ENCODE measurements around the gene DHX32. TPM values are rescaled to one million over a fixed set of nuclear protein-coding genes. Genes with fewer than 3 reads are reported as not detected.
A peak's percentile ranks its signal among the peaks of the same experiment; 100 is the strongest.
"Not testable (repeated sequence)": the region's sequence is repeated elsewhere in the genome, so short reads cannot be mapped to it uniquely, and the experiment has no call there.

The DHX32 gene
- total RNA-seq, 2 donors from 2014 or later, result 25.2 to 35.6 TPM

DNA sequence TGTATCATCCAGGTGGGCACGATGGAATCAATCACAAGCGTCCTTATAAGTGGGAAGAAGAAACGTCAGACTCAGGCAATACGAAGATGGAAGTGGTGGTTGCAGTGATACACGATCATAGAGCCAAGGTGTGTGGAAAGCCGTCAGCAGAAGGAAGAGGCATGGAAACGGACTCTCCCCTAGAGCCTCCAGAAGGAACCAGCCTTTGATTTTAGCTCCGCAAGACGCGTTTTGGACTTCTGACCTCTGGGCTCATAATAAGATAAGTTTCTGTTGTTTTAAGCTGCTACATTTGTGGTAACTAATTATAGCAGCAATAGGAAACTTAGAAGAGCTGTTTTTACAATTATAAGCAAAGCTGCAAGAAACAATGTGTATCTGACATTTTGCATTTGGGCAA, 30.1 kb upstream of the DHX32 start:
- intact Hi-C loops (cut with DNase I), result no loop called here
- TF ChIP-seq, protein P1, sequence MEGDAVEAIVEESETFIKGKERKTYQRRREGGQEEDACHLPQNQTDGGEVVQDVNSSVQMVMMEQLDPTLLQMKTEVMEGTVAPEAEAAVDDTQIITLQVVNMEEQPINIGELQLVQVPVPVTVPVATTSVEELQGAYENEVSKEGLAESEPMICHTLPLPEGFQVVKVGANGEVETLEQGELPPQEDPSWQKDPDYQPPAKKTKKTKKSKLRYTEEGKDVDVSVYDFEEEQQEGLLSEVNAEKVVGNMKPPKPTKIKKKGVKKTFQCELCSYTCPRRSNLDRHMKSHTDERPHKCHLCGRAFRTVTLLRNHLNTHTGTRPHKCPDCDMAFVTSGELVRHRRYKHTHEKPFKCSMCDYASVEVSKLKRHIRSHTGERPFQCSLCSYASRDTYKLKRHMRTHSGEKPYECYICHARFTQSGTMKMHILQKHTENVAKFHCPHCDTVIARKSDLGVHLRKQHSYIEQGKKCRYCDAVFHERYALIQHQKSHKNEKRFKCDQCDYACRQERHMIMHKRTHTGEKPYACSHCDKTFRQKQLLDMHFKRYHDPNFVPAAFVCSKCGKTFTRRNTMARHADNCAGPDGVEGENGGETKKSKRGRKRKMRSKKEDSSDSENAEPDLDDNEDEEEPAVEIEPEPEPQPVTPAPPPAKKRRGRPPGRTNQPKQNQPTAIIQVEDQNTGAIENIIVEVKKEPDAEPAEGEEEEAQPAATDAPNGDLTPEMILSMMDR (IDR thresholded peaks at IDR 0.05), result no peak
- TF ChIP-seq POLR2A (IDR thresholded peaks at IDR 0.05), result no peak
- H3K9me3 ChIP-seq, result no peaks in the 10 kb centered on the region
- WGBS, 2 donors, result 35 to 43% methylated on average over 10 of the region's 10 CpGs
- no peaks in the 10 kb centered on the region for H3K27me3 ChIP-seq
- H3K27ac ChIP-seq, result peak overlapping the region; percentile 35 to 77 (median 75)
- DNase-seq (peak in 2 of 4 donors; percentile 60 to 70), ATAC-seq (peak; percentile 46)
- H3K4me1 ChIP-seq, result peaks cover 47% of the 10 kb centered on the region
- H3K36me3 ChIP-seq (replicated peaks in 1 of 2; ENCODE audit: insufficient read depth in 1 of 2, low read depth in 2 of 2), result no peaks in the 10 kb centered on the region
- H3K4me3 ChIP-seq, result no peak overlapping the region

GRCh38 chr10:125909491-125909890, 28.4 kb upstream of the DHX32 start:
- H3K36me3 ChIP-seq (replicated peaks in 1 of 2; ENCODE audit: insufficient read depth in 1 of 2, low read depth in 2 of 2); H3K27ac ChIP-seq; H3K4me3 ChIP-seq; intact Hi-C loops (cut with DNase I); H3K9me3 ChIP-seq; ATAC-seq; H3K27me3 ChIP-seq; DNase-seq: not testable (repeated sequence)
- 59 to 87% methylated on average over 3 of the region's 3 CpGs for WGBS, 2 donors
- peaks cover 51% of the 10 kb centered on the region for H3K4me1 ChIP-seq

GRCh38 chr10:125908813-125909212, 27.7 kb upstream of the DHX32 start:
- H3K4me1 ChIP-seq, result peaks cover 44% of the 10 kb centered on the region
- H3K9me3 ChIP-seq; H3K27ac ChIP-seq; DNase-seq; intact Hi-C loops (cut with DNase I); H3K27me3 ChIP-seq; H3K4me3 ChIP-seq; ATAC-seq; H3K36me3 ChIP-seq (replicated peaks in 1 of 2; ENCODE audit: insufficient read depth in 1 of 2, low read depth in 2 of 2): not testable (repeated sequence)
- 52 to 58% methylated on average over 2 of the region's 2 CpGs for WGBS, 2 donors

GRCh38 chr10:125907598-125907997, 26.5 kb upstream of the DHX32 start:
- ATAC-seq; H3K4me3 ChIP-seq; H3K9me3 ChIP-seq; H3K27me3 ChIP-seq; H3K36me3 ChIP-seq (replicated peaks in 1 of 2; ENCODE audit: insufficient read depth in 1 of 2, low read depth in 2 of 2); intact Hi-C loops (cut with DNase I): not testable (repeated sequence)
- Histone ChIP-seq H3K4me1 (peaks cover 32% of the 10 kb centered on the region), H3K27ac (peak overlapping the region in 1 of 4 donors; percentile 32)
- WGBS, 2 donors, result 51 to 79% methylated on average over 2 of the region's 2 CpGs
- DNase-seq, result peak in 1 of 4 donors; percentile 10

- H3K36me3 ChIP-seq (replicated peaks in 1 of 2; ENCODE audit: insufficient read depth in 1 of 2, low read depth in 2 of 2); DNase-seq; H3K9me3 ChIP-seq; H3K4me3 ChIP-seq; intact Hi-C loops (cut with DNase I); H3K27me3 ChIP-seq: not testable (repeated sequence)
- peak; percentile 24 for ATAC-seq
- 51 to 63% methylated on average over 5 of the region's 5 CpGs for WGBS, 2 donors
- Histone ChIP-seq H3K4me1 (peaks cover 10% of the 10 kb centered on the region), H3K27ac (peak overlapping the region in 1 of 4 donors; percentile 50)
Measured at GRCh38 chr10:125905069-125905994, 24.2 kb upstream of the DHX32 start.

- intact Hi-C loops (cut with DNase I); ATAC-seq; H3K27ac ChIP-seq; H3K4me1 ChIP-seq; H3K4me3 ChIP-seq; H3K27me3 ChIP-seq; H3K36me3 ChIP-seq (replicated peaks in 1 of 2; ENCODE audit: insufficient read depth in 1 of 2, low read depth in 2 of 2); H3K9me3 ChIP-seq; DNase-seq: not testable (repeated sequence)
- 71 to 77% methylated on average over 3 of the region's 3 CpGs for WGBS, 2 donors
Measured at GRCh38 chr10:125903135-125903640, 22.1 kb upstream of the DHX32 start.

DNA sequence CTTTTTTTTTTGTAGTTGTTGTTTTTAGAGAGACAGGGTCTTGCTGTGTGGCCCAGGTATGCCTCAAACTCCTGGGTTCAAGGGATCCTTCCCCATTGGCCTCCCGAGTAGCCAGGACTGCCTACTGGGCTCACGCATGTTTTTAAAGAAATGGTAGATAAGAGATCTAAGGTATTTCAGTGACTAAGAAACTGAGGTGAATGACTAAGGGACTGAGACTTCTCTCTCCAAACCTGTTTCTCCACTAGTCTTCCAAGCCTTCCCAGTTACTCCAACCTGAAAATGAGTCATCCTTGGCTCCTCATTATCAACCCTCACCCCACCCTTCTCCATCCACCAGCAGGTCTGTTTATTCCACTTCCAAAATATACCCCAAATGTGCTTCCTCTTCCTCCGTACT, 19.9 kb upstream of the DHX32 start:
- DNase-seq; H3K27ac ChIP-seq; ATAC-seq; H3K36me3 ChIP-seq (replicated peaks in 1 of 2; ENCODE audit: insufficient read depth in 1 of 2, low read depth in 2 of 2); H3K4me3 ChIP-seq; intact Hi-C loops (cut with DNase I); H3K27me3 ChIP-seq; H3K9me3 ChIP-seq: not testable (repeated sequence)
- H3K4me1 ChIP-seq, result peaks cover 13% of the 10 kb centered on the region
- 69 to 71% methylated on average over 3 of the region's 3 CpGs for WGBS, 2 donors

DNA sequence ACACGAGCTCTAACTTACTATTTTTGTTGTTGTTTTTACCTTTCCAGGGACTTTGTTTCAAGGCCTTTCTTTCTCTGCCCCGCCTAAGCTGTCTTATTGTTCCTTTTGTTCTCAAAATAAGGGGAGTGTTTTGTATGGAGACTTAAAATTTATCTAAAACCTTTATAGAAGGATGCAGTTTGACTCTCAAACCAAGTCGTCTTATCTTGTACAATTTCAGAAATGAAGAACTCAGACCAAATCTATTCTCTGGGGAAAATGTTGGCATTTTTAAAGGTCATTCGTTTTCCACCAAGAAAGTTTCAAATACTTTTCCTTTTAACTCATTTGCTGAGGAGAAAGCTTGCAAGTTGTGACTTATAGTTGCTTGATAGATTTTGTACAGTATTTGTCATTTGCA, 16.2 kb upstream of the DHX32 start:
- DNase-seq; H3K4me3 ChIP-seq; intact Hi-C loops (cut with DNase I); ATAC-seq; H3K9me3 ChIP-seq; H3K27ac ChIP-seq; H3K36me3 ChIP-seq (replicated peaks in 1 of 2; ENCODE audit: insufficient read depth in 1 of 2, low read depth in 2 of 2); H3K27me3 ChIP-seq: not testable (repeated sequence)
- peaks cover 16% of the 10 kb centered on the region for H3K4me1 ChIP-seq
- 16 to 21% methylated on average over 4 of the region's 4 CpGs for WGBS, 2 donors
